Neural cell (in vitro differentiated cells): Measurements from ENCODE around the gene ARID4A.

ENCODE experiments used
- POLR2AphosphoS5 ChIP-seq: IDR thresholded peaks from 2 replicates; pipeline ENCODE4 v1.6.1; 2012
- TF ChIP-seq, protein P1 (sequence below): fragments of 450-650 bp; IDR thresholded peaks from 2 replicates; pipeline ENCODE4 v1.5.1; 2014; ENCODE audit warnings: antibody characterized with exemption, mild to moderate bottlenecking, moderate library complexity; ENCODE audit not compliant: poor library complexity, severe bottlenecking

DNA sequence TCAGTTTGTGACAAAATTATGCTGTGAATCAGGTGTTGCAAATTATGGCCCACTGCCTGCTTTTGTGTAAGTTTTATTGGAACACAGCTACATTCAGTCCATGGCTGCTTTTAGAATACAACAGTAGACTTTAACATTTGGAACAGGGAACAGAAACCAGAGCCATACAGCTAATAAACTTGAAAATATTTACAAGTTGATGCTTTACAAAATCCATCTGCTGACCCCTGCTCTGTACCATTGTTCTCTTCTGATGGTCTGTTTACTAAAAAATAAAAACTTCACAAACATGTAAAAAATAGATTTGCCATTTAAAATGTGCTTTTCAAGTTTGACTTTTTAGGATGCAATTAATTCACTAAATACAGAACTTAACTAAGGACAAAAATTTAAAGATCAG lies 33.0 kb upstream of the ARID4A start:
- no peak for TF ChIP-seq POLR2AphosphoS5
- TF ChIP-seq, protein P1, sequence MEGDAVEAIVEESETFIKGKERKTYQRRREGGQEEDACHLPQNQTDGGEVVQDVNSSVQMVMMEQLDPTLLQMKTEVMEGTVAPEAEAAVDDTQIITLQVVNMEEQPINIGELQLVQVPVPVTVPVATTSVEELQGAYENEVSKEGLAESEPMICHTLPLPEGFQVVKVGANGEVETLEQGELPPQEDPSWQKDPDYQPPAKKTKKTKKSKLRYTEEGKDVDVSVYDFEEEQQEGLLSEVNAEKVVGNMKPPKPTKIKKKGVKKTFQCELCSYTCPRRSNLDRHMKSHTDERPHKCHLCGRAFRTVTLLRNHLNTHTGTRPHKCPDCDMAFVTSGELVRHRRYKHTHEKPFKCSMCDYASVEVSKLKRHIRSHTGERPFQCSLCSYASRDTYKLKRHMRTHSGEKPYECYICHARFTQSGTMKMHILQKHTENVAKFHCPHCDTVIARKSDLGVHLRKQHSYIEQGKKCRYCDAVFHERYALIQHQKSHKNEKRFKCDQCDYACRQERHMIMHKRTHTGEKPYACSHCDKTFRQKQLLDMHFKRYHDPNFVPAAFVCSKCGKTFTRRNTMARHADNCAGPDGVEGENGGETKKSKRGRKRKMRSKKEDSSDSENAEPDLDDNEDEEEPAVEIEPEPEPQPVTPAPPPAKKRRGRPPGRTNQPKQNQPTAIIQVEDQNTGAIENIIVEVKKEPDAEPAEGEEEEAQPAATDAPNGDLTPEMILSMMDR: no peak
